Measurements from ENCODE around the gene STARD6.

The STARD6 gene

DNA sequence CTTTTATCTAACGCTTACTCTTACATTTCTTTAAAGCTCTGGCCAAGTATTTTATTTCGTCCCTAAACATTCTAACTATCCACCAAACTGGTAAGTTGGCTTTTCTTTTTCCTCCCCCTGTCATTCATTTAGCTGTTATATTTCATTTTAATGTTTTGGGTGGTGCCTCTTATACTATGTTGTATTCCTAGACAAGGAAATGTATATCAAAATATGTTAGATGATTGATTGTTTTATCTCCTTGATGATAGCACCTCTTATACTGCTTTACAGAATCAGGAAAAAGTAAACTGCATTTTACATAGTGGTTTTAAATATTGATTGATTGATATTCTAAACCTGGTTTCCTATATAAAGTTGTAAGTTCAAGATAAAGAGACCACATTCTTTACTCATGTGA, 24.0 kb upstream of the STARD6 start:
- H3K4me3 Mint-ChIP-seq: no peak overlapping the region
- H3K27me3 Mint-ChIP-seq (ENCODE audit: low read depth): no peaks in the 10 kb centered on the region
- peaks cover 2% of the 10 kb centered on the region for H3K4me1 Mint-ChIP-seq (ENCODE audit: low read depth)
- no peaks in the 10 kb centered on the region for H3K9me3 Mint-ChIP-seq
- peaks cover 13% of the 10 kb centered on the region for H3K36me3 Mint-ChIP-seq (ENCODE audit: low read depth)
- H3K27ac Mint-ChIP-seq: no peak overlapping the region

DNA sequence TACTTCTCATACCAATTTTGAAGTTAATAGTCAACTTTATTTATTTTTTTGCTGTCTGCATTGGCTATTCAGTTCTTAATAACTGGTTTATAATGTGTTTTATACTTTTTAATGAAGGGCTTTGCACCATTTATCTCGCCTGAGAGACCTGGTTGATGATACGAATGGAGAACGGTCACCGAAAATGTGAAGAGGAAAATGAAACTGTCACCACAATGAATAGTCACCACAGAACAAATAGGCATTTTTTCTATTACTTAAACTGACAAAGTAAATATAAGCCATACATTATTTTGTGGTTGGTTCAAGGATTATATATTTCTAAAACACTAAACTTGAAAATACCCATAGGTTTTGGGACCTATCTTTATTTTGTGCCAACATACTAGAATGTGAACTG, 20.4 kb upstream of the STARD6 start:
- Mint-ChIP-seq H3K27ac (no peak overlapping the region), H3K4me1 (ENCODE audit: low read depth) (peaks cover 4% of the 10 kb centered on the region), H3K27me3 (ENCODE audit: low read depth) (no peaks in the 10 kb centered on the region), H3K36me3 (ENCODE audit: low read depth) (peaks cover 15% of the 10 kb centered on the region), H3K4me3 (no peak overlapping the region), H3K9me3 (no peaks in the 10 kb centered on the region)

DNA sequence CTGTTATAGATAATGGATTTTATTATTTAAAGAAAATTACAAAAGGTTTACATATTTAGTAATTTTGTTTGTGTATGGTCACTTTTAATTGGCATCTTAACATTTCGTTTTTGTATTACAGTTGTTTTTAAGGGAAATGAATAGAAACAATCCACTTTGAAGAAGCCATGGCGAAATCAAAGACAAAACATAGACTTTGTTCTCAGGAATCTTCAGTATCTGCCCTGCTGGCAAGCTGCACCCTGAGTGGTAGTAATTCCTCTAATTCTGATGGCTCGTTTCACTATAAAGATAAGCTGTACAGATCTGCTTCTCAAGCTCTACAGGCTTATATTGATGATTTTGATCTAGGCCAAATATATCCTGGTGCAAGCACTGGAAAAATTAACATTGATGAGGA, 2.7 kb upstream of the STARD6 start:
- Mint-ChIP-seq H3K4me1 (ENCODE audit: low read depth) (peaks cover 38% of the 10 kb centered on the region), H3K9me3 (no peaks in the 10 kb centered on the region), H3K27ac (no peak overlapping the region), H3K36me3 (ENCODE audit: low read depth) (peaks cover 26% of the 10 kb centered on the region), H3K4me3 (no peak overlapping the region), H3K27me3 (ENCODE audit: low read depth) (no peaks in the 10 kb centered on the region)

DNA sequence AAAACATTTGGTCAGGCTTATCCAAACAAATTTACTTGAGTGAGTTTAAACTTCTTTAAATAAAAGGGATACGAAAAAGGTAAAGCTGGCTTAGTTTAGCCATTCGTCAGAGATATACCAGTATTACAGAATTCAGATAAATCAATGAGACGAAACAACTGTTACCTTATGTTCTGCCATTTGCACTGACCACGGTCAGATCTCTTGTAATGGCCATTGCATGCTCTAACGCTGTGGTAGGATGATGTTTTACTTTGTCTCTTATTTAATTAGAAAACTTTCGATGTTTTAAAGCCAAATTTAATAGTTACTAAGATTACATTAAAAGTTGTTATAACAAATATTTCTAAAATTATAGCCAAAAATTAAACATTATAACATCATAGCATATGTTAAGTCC, 1.6 kb upstream of the STARD6 start:
- Mint-ChIP-seq H3K27me3 (ENCODE audit: low read depth) (no peaks in the 10 kb centered on the region), H3K9me3 (no peaks in the 10 kb centered on the region), H3K4me3 (peak overlapping the region; percentile 99), H3K27ac (no peak overlapping the region), H3K4me1 (ENCODE audit: low read depth) (peaks cover 32% of the 10 kb centered on the region), H3K36me3 (ENCODE audit: low read depth) (peaks cover 22% of the 10 kb centered on the region)

DNA sequence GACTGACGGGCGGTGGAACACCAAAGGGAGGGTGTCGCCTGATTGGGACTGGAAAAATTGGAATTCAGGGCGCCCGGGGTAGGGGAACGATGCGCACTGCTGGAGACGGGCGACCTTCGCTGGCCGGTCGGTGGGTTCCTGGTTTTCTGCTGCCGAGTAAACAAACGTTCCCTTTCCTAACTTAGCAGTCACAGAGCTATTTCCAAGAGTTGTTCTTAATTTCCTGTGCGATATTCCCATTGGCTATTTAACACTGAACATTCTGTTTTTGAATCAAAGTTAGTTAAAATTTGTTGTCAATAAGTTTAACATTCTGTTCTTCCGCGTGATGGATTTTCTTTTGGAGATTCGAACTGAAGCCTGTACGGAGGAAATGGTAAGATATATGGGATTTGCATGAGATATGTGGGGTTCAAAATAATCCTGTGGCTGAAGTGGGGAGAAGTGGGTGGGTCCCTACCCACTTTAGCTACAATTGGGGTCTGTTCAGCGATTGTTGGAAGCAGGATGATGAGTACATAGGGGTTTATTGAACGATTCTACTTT, 910 bp upstream of the STARD6 start:
- H3K4me3 Mint-ChIP-seq: peak overlapping the region; percentile 99
- peaks cover 29% of the 10 kb centered on the region for H3K4me1 Mint-ChIP-seq (ENCODE audit: low read depth)
- H3K36me3 Mint-ChIP-seq (ENCODE audit: low read depth): peaks cover 19% of the 10 kb centered on the region
- H3K9me3 Mint-ChIP-seq: no peaks in the 10 kb centered on the region
- H3K27me3 Mint-ChIP-seq (ENCODE audit: low read depth): no peaks in the 10 kb centered on the region
- peak overlapping the region; percentile 97 for H3K27ac Mint-ChIP-seq

DNA sequence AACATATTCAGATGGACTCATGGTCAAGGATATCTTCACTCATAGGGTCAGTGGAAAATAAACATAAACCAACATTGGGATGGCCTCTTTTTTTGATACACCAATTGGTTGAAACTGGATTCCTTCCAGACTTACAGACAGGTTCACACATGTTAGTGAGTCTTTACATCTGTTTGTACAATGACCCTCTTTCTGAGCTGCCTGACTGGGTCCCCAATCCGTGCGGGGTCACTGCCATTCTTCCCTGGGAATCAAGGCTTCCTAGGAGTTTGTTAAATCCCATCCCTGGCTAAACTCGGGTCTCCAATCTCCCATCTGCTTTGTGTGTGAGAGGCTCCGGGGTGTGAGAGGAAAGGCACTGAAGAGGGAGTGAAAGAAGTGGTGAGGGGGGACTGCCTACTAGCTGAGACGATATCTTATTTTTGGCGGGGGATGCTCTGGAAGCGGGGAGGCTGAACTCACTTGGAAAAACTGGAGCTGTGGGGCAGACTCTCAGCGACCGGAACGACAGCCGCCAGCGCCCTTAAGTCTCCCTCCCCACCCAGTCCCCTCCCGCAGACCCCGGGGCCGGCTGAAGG, 487 bp downstream of the STARD6 start:
- Mint-ChIP-seq H3K4me1 (ENCODE audit: low read depth) (peaks cover 24% of the 10 kb centered on the region), H3K9me3 (peaks cover 2% of the 10 kb centered on the region)

DNA sequence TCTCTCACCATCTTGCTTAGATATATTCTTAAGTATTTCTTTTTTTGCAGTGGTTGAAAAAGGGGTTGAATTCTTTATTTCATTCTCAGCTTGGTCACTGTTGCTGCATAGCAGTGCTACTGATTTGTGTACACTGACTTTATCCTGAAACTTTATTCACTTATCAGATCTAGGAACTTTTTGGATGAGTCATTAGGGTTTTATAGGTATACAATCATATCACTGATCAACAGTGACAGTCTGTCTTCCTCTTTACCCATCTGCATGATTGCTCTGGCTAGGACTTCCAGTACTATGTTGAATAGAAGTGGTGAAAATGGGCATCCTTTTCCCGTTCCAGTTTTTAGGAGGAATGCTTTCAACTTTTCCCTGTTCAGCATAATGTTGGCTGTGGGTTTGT, 6.5 kb downstream of the STARD6 start:
- no peak overlapping the region for H3K4me3 Mint-ChIP-seq
- H3K4me1 Mint-ChIP-seq (ENCODE audit: low read depth): no peaks in the 10 kb centered on the region
- H3K27ac Mint-ChIP-seq: no peak overlapping the region
- H3K27me3 Mint-ChIP-seq (ENCODE audit: low read depth): peaks cover 40% of the 10 kb centered on the region
- peaks cover 2% of the 10 kb centered on the region for H3K36me3 Mint-ChIP-seq (ENCODE audit: low read depth)
- H3K9me3 Mint-ChIP-seq: peaks cover 5% of the 10 kb centered on the region

More for the DNA sequence above, 487 bp downstream of the STARD6 start:
- H3K27ac Mint-ChIP-seq: peak overlapping the region; percentile 97
- peak overlapping the region; percentile 99 for H3K4me3 Mint-ChIP-seq
- peaks cover 14% of the 10 kb centered on the region for H3K36me3 Mint-ChIP-seq (ENCODE audit: low read depth)
- H3K27me3 Mint-ChIP-seq (ENCODE audit: low read depth): peaks cover 2% of the 10 kb centered on the region

DNA sequence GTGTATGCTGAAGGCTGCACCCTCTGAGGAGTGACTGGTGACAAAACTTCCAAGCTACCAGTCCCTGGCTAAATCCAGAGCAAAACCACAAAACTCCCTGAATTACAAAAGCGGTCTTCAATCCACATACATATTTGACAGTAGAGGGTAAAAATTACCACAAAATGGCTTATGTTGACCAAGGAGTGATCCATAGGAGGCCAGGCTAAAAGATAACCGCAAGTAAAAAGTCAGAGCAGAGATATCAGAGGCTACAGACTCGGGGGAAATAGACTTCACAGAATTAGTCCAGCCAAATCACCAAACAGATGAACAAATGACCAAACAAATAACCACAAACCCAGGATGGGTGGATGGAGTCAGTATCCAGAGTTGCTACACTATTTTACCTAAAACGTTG, 19.4 kb downstream of the STARD6 start:
- H3K27ac Mint-ChIP-seq: no peak overlapping the region
- no peaks in the 10 kb centered on the region for H3K27me3 Mint-ChIP-seq (ENCODE audit: low read depth)
- H3K36me3 Mint-ChIP-seq (ENCODE audit: low read depth): peaks cover 1% of the 10 kb centered on the region

DNA sequence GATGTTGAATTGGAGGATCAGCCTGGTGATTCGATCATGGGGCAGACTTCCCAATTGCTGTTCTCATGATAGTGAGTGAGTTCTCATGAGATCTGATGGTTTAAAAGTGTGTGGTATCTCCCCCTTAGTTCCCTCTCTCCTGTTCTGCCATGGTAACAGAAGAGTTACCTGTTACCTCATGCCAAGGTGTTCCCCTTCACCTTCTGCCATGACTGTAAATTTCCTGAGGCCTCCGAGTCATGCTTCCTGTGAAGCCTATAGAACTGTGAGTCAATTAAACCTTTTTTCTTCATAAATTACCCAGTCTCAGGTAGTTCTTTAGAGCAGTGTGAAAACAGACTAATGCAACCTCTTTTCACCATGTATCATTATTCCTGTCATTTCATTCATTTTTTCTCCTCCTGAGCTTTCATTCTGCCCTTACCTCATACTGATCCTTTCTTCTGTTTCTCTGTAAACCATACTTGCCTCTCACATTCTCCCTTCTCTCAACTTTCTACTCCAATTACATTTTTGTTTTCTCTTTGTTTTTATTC, 22.0 kb downstream of the STARD6 start:
- Mint-ChIP-seq H3K27ac (no peak overlapping the region), H3K9me3 (peaks cover 3% of the 10 kb centered on the region), H3K36me3 (ENCODE audit: low read depth) (no peaks in the 10 kb centered on the region), H3K4me1 (ENCODE audit: low read depth) (peaks cover 3% of the 10 kb centered on the region), H3K27me3 (ENCODE audit: low read depth) (no peaks in the 10 kb centered on the region), H3K4me3 (no peak overlapping the region)

More for the DNA sequence above, 19.4 kb downstream of the STARD6 start:
- Mint-ChIP-seq H3K4me1 (ENCODE audit: low read depth) (peaks cover 3% of the 10 kb centered on the region), H3K9me3 (peaks cover 4% of the 10 kb centered on the region), H3K4me3 (no peak overlapping the region)

DNA sequence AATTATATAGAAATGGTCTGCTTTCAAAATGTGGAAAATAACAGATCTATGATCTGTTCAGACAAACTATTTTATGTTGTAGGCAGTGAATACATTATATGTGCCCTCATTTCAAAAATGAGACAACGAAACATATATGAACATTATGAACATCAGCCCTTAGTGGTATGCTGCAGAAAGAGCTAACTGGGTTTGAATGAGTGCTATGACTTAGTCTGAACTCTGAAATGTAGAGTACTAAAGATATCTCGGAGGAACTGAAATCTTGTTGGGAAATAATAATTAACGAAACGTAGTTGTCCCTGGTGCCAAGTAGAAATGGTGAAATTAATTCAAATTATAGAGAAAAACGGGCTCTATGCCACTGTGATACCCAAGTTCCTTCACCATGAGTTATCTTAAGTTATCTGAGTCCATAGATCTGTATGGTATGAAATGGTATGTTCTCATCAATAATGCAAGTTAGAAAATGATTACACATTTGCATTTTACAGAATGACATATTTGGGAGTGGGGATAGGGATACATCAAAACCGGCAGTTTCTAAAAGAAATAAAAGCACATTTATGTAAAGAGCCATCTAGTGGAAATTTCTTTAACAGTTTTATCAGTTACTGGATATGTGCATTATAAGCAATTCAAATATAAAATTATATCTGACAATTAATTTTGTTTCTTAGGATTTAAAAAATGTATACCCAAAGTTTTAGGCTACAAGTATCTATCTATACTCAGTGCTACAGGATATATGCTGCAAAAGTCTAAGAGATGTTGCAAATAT, 26.7 kb downstream of the STARD6 start:
- no peak overlapping the region for H3K4me3 Mint-ChIP-seq
- no peak overlapping the region for H3K27ac Mint-ChIP-seq
- no peaks in the 10 kb centered on the region for H3K36me3 Mint-ChIP-seq (ENCODE audit: low read depth)
- peaks cover 3% of the 10 kb centered on the region for H3K4me1 Mint-ChIP-seq (ENCODE audit: low read depth)
- H3K27me3 Mint-ChIP-seq (ENCODE audit: low read depth): no peaks in the 10 kb centered on the region
- no peaks in the 10 kb centered on the region for H3K9me3 Mint-ChIP-seq

DNA sequence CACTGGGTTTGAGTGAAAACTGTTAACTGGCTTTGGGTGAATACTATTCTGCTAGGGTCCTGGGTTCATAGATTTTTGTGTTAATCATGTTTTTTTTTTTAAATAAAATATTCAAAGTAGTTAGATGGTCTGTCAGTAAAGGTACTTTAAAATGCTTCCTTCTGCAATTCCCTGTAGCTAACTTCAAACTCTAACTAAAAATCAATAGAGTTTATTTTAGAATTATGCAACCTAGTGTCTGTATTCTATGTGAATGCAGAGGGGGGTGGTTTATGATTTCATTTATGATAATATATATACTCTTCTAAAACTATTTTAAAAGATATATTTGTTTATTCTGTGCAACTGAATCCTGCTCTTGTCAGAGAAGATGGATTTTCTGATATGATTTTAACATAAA, 27.9 kb downstream of the STARD6 start:
- Mint-ChIP-seq H3K36me3 (ENCODE audit: low read depth) (no peaks in the 10 kb centered on the region), H3K4me3 (no peak overlapping the region), H3K27me3 (ENCODE audit: low read depth) (no peaks in the 10 kb centered on the region), H3K4me1 (ENCODE audit: low read depth) (no peaks in the 10 kb centered on the region), H3K9me3 (no peaks in the 10 kb centered on the region), H3K27ac (no peak overlapping the region)

DNA sequence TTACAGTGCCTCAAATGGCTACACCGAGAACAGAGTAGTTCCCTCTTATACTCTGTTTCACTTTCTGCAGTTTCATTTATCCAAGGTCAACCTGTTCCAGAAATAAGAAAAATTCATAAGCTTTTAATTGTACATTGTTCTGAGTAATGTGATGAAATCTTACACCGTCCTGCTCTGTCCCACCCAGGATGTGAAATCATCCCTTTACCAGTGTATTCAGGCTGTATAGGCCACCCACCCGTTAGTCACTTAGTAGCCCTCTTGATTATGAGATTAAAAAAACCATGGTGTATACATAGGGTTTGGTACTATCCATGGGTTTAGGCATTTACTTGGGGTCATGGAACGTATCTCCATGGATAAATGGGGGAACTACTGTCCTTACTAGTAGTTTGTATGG, 29.8 kb downstream of the STARD6 start:
- Mint-ChIP-seq H3K4me3 (no peak overlapping the region), H3K36me3 (ENCODE audit: low read depth) (no peaks in the 10 kb centered on the region), H3K9me3 (no peaks in the 10 kb centered on the region), H3K4me1 (ENCODE audit: low read depth) (no peaks in the 10 kb centered on the region), H3K27ac (no peak overlapping the region), H3K27me3 (ENCODE audit: low read depth) (no peaks in the 10 kb centered on the region)

DNA sequence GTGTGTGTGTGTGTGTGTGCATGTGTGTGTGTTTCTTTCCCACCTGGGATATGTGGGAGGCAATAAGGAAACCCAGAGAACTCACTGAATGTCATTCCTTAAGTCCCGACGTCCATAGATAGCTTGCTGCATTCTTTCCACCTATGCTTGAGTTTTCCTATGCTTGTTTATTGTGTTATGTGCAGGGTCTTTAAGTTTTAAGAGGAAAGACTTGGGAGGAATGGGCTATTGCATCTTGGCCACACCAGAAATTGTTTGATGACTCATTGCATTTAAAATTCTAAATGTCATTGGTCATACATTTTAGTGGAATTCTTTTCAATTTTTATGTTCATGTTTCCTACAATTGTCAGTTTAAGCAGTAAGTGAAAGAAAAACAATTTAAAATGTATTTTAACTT, 33.7 kb downstream of the STARD6 start:
- Mint-ChIP-seq H3K4me1 (ENCODE audit: low read depth) (peaks cover 3% of the 10 kb centered on the region), H3K27ac (no peak overlapping the region), H3K36me3 (ENCODE audit: low read depth) (no peaks in the 10 kb centered on the region), H3K9me3 (no peaks in the 10 kb centered on the region), H3K27me3 (ENCODE audit: low read depth) (peaks cover 6% of the 10 kb centered on the region), H3K4me3 (no peak overlapping the region)

DNA sequence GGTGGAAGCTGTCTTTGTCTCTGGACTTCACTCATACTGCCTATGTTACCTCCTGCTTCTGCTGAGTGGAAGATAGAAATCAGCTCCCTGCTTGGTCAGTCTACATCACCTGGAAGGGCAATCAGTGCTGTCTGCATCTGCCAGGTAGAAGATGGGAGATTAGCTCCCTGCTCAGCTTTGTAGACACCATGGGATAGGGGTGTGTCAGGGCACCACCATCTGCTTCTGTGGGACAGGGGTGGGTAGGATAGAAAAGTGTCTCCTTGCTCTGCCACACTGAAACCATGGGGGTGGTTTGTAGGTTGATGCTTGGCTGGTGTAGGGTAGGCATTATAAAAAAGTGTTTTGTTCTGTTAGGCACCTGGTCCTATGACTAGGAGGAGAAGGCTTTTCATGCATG, 34.1 kb downstream of the STARD6 start:
- Mint-ChIP-seq H3K27me3 (ENCODE audit: low read depth) (peaks cover 6% of the 10 kb centered on the region), H3K36me3 (ENCODE audit: low read depth) (no peaks in the 10 kb centered on the region), H3K4me1 (ENCODE audit: low read depth) (peaks cover 3% of the 10 kb centered on the region), H3K27ac (no peak overlapping the region), H3K4me3 (no peak overlapping the region), H3K9me3 (no peaks in the 10 kb centered on the region)
